Left colon (tissue), 2 donors: ENCODE measurements around the gene ZMYND12. TPM values are rescaled to one million over a fixed set of nuclear protein-coding genes. Genes with fewer than 3 reads are reported as not detected.
"Not testable (repeated sequence)": the region's sequence is repeated elsewhere in the genome, so short reads cannot be mapped to it uniquely, and the experiment has no call there.

ENCODE experiments used
- ATAC-seq: fragments of 200-7000 bp; cut with Tn5 transposase; one replicate; pipeline ENCODE4 v1.9.1; 2020; ENCODE audit warnings: mild to moderate bottlenecking, moderate library complexity
- DNase-seq, 2 donors: peaks; one replicate each; pipeline ENCODE4 v3.0.0-alpha.2; 2020
- intact Hi-C, 2 donors: fragments of 100-400 bp; cut with DNase I in 1 of 2; cut with micrococcal nuclease in 1 of 2; formaldehyde crosslinking; loops; one replicate each; pipeline versions ENCODE4 v1.11.2 to v1.14.0; 2022; cut with DNase I, micrococcal nuclease
- long read RNA-seq: library from polyadenylated mRNA; unstranded; transcript quantifications from one replicate; pipeline ENCODE4 v2.0.0, GENCODE V29; 2021
- total RNA-seq, 2 donors: library from RNA; stranded (reverse); fragmentation: NEBNext Ultra II Directional; extraction: Animal tissue kit (Norgen Biotek cat#: 25700); gene quantifications; one replicate each; pipeline ENCODE4 v1.2.1, GENCODE V29; 2021
- donor health status: DM: no; HTN: no; CAD: no.
- donor health status: DM: yes; HTN: yes; CAD: no.

ZMYND12 gene, protein sequence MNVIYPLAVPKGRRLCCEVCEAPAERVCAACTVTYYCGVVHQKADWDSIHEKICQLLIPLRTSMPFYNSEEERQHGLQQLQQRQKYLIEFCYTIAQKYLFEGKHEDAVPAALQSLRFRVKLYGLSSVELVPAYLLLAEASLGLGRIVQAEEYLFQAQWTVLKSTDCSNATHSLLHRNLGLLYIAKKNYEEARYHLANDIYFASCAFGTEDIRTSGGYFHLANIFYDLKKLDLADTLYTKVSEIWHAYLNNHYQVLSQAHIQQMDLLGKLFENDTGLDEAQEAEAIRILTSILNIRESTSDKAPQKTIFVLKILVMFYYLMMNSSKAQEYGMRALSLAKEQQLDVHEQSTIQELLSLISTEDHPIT
- total RNA-seq: 1 to 10 TPM; 1.2 to 2.4 TPM
- long read RNA-seq: 0 reads

DNA sequence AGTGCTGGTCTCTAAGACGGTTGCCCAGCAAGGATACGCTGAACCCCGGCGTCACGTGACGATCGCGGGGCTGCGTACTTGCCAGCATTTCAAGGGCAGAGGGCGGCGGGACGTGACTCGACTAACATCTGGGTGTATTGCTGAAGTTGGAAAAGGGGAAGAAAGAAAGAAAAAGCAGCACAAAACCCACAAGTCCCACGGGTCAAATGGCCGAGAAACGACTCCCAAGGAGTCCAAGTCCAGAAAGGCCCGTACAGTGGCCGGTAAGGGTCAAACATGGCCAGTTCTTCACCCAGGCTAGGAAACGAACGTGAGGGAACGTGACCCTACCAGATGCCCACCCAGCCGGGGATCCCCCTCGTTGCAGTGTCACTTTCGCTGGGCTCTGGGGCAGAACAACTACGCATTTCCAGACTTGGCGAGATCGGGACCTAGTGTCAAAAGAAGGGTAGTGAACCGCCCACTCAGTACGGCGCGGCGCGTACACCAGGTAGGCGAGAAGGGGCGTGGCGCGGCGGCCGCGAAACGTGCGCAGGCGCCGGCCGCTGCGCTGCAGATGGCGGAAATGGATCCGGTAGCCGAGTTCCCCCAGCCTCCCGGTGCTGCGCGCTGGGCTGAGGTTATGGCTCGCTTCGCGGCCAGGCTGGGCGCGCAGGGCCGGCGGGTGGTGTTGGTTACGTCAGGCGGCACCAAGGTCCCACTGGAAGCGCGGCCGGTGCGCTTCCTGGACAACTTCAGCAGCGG lies at the start of gene ZMYND12, which contains the start of gene PPCS:
Gene ZMYND12, minus strand, starts transcription at position 13 of the 744 bp plus-strand sequence. CDS start 25 bp downstream, outside the sequence.
Gene PPCS, plus strand, starts transcription at position 534 of the 744 bp plus-strand sequence. Its CDS starts 23 bp downstream, at position 557.
- DNase-seq (peak; percentile 83 to 96), ATAC-seq (peak; percentile 94)
- intact Hi-C loops: loop anchor here in 1 of 2 donors (10.0 kb wide), 1 partner anchor 121 kb away; the partner anchor contains the start of gene FOXJ3

DNA sequence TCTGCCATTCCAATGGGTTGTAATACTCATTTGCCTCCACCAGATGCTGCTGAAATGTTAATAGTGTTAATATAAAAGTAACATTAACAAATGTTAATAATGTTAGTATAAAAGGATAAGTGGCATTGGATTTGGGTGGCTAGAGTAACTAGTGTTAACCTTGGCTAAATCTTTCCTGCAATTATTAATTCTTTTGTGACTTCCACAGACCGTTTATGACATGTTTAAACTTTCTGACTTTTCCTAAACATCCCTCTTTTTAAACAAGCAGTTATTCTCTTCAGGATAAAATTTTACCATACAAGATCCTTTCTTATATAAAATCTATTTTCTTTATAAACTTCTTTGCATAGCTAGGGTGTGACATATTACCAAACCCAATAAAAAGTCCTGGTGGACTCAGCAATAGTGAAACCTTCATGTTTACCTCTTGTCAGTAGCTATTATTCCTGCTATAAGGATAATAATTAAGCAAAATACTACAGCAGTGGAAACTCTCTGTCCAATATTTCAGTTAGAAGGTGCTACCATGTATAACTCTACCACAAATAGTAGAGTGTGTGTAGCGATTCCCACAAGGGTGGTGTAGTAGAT lies 48.8 kb upstream of the ZMYND12 start:
- DNase-seq: no peak
- ATAC-seq: no peak
- intact Hi-C loops: no loop called here

DNA sequence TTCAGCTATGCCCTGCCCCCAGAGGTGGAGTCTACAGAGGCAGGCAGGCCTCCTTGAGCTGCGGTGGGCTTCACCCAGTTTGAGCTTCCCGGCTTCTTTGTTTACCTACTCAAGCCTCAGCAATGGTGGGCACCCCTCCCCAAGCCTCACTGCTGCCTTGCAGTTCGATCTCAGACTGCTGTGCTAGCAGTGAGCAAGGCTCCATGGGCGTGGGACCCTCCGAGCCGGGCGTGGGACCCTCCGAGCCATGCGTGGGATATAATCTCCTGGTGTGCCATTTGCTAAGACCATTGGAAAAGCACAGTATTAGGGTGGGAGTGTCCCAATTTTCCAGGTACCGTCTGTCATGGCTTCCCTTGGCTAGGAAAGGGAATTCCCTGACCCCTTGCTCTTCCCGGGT lies 46.2 kb upstream of the ZMYND12 start:
- DNase-seq, ATAC-seq, intact Hi-C loops: not testable (repeated sequence)

DNA sequence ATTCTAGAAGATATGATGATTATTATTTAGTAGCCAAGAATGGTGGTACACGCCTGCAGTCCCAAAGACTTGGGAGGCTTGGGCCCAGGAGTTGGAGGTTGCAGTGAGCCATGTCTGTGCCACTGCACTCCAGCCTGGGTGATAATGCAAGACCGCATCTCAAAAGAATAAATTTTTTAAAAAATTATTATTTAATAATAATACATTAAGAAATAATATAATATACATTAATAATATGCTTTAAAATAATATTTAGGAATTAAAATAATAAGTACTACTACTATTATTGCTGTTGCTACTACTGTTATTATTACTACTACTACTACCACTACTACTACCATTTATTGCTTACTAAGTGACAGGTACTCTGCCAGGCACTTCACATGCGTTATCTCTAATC lies 34.4 kb upstream of the ZMYND12 start:
- no peak for DNase-seq
- intact Hi-C loops: no loop called here
- ATAC-seq: no peak

GRCh38 chr1:42484382-42484781 lies 28.6 kb upstream of the ZMYND12 start:
- intact Hi-C loops: no loop called here
- DNase-seq: no peak
- no peak for ATAC-seq

- intact Hi-C loops: no loop called here
- no peak for ATAC-seq
- DNase-seq: no peak
Measured at GRCh38 chr1:42482635-42483153, 26.9 kb upstream of the ZMYND12 start.

- intact Hi-C loops: no loop called here
- DNase-seq (no peak), ATAC-seq (no peak)
Measured at GRCh38 chr1:42480921-42481320, 25.1 kb upstream of the ZMYND12 start.

GRCh38 chr1:42479621-42480020 lies 23.8 kb upstream of the ZMYND12 start:
- DNase-seq (no peak), ATAC-seq (no peak)
- intact Hi-C loops: no loop called here

- ATAC-seq (no peak), DNase-seq (no peak)
- intact Hi-C loops: no loop called here
Measured at GRCh38 chr1:42477775-42478174, 22.0 kb upstream of the ZMYND12 start.

DNA sequence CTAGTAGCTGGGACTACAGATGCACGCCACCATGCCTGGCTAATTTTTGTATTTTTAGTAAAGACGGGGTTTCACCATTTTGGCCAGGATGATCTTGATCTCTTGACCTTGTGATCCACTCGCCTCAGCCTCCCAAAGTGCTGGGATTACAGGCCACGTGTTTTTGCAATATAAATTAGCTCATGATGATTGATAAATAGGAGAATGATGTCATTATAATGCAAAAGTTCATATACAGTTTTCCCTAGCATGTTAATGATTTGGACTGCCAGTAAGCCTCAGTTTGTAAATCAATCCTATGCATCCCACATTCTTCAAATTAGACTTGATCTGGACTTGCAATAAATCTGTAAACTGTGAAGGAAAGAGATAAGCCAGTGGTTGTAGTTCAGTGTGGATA lies 21.5 kb upstream of the ZMYND12 start:
- intact Hi-C loops: not testable (repeated sequence)

GRCh38 chr1:42476605-42477004 lies 20.8 kb upstream of the ZMYND12 start:
- intact Hi-C loops: no loop called here
- no peak for ATAC-seq
- DNase-seq: no peak

More for the DNA sequence above, 21.5 kb upstream of the ZMYND12 start:
- DNase-seq, ATAC-seq: not testable (repeated sequence)

DNA sequence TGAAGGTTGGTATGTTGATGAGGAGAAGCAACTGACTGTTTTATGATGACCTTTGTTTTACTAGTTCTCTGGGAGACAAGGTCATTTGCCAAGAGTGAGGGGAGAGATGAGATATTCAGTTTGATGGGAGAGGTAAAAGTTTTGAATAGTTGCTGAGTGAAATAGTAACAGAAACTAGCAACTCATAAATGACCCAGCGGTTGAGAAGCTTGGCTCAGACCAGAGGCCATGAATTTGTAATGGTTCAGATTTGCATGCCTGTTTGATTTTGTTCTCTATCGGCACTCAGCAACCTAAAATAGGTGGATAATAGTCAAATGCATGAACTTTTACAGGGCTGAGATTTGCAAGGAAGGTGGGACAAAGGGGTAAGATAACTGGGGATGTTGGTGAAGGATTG lies 13.9 kb upstream of the ZMYND12 start:
- DNase-seq (no peak), ATAC-seq (no peak)
- intact Hi-C loops: no loop called here

DNA sequence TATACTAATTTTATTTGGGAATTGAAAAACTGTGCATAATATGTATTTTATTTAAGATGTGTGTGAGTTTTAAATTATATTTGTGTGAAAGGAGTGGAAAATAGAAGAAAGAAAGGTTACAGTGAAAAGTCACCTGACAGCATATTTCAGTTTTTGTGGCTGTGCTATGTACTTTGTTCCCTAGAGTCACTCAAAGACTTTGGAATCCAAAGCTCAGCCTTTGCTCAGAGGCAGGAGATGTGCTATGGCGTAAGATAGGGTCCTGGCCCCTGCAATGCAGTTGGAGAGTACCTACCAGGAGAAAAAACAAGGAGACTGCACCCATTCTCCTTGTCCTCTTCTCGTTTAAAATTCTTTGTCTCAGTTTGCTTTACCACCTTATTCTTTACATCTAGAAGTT lies 10.2 kb upstream of the ZMYND12 start:
- no peak for ATAC-seq
- no peak for DNase-seq

GRCh38 chr1:42463921-42464320 lies 8.1 kb upstream of the ZMYND12 start:
- no peak for ATAC-seq
- DNase-seq: no peak
- intact Hi-C loops: no loop called here

More for the DNA sequence above, 10.2 kb upstream of the ZMYND12 start:
- intact Hi-C loops: no loop called here

DNA sequence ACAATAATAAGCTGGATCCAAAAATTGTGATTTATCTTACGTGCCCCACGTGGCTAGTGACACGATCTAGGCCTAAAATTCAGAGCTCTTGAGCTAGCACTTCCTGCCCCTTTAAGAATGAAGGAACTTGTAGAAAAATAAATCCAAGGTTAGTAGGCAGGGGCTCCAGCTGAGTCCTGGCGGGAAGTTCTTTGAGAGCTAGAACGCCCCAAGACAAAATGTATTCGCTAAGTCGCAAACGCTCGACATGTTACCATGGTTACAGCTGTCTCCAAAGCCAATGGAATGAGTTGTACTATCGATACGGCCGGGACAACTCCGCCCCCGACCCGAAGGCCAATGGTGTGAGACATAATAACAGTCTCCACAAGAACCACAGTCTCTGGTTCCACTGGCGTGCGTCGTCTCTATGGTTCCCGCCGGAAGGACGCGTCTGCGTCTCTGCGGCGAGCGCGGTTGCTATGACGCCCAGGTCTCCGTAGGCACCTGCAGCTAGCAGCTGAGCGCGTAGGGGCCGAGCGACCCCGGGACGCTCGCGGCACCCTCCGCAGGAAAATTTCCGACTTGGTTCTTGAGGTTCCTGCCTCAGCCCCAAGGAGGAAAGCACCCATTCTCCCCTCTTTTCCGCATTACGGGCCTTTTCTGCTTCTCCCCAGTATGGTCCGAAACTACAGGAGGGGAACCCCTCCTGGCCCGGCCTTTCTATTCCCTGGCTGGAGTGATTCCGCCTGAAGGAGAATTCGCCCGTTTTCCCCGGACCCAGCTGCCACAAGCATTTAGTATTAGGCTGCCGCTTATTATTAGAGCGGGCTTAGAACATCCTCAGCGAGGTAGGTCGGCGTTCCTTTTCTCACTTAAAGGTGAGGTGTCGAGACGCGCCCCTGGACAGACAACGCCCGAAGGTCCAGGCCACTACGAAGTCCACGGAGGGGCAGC lies 7.3 kb upstream of the ZMYND12 start, which contains the start of gene CCDC30:
Gene CCDC30, plus strand, starts transcription at position 459 of the 936 bp plus-strand sequence. CDS start 17,266 bp downstream, outside the sequence.
- intact Hi-C loops: no loop called here
- ATAC-seq: peak; percentile 100
- peak; percentile 97 to 98 for DNase-seq

GRCh38 chr1:42461196-42461595 lies 5.4 kb upstream of the ZMYND12 start:
- intact Hi-C loops: no loop called here
- no peak for DNase-seq
- no peak for ATAC-seq

DNA sequence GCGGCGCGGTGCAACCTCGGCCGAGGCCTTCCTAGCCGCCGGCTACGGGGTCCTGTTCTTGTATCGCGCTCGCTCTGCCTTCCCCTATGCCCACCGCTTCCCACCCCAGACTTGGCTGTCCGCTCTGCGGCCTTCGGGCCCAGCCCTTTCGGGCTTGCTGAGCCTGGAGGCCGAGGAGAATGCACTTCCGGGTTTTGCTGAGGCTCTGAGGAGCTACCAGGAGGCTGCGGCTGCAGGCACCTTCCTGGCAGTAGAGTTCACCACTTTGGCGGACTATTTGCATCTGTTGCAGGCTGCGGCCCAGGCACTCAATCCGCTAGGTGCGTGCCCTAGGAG lies 900 bp upstream of the ZMYND12 start:
- ATAC-seq: peak; percentile 83
- intact Hi-C loops: loop anchor here in 1 of 2 donors (10.0 kb wide), 1 partner anchor 122 kb away; the partner anchor contains the start of gene FOXJ3
- DNase-seq: peak; percentile 69 to 73

- ATAC-seq: no peak
- DNase-seq: no peak
- intact Hi-C loops: loop anchor here in 1 of 2 donors (10.0 kb wide), 1 partner anchor 120 kb away; the partner anchor contains the start of gene FOXJ3
Measured at GRCh38 chr1:42454403-42454802, 1.4 kb downstream of the ZMYND12 start.
